Measurements from ENCODE around the gene GPR82.

Gene GPR82

DNA sequence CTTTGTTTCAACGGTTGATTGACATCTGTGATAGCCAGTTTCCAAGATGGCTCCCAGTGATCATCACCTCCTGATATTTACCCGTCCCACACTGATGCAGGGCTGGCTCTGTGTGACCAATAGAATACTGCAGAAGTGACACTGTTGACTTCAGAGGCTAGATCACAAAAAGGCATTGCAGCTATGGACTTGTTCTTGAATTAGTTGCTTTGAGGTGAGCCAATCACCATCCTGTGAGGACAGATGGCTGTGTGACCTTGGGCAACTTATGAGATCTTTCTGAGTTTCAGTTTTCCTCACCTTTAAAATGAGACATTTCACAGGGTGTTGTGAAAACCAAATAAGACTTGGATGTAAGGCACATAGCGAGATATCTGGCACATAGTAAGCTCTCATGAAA is 1.8 kb upstream of the GPR82 start:
- no peak overlapping the region for H3K27ac Mint-ChIP-seq
- peaks cover 23% of the 10 kb centered on the region for H3K36me3 Mint-ChIP-seq (ENCODE audit: low read depth)
- TF ChIP-seq, protein P1, sequence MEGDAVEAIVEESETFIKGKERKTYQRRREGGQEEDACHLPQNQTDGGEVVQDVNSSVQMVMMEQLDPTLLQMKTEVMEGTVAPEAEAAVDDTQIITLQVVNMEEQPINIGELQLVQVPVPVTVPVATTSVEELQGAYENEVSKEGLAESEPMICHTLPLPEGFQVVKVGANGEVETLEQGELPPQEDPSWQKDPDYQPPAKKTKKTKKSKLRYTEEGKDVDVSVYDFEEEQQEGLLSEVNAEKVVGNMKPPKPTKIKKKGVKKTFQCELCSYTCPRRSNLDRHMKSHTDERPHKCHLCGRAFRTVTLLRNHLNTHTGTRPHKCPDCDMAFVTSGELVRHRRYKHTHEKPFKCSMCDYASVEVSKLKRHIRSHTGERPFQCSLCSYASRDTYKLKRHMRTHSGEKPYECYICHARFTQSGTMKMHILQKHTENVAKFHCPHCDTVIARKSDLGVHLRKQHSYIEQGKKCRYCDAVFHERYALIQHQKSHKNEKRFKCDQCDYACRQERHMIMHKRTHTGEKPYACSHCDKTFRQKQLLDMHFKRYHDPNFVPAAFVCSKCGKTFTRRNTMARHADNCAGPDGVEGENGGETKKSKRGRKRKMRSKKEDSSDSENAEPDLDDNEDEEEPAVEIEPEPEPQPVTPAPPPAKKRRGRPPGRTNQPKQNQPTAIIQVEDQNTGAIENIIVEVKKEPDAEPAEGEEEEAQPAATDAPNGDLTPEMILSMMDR (IDR thresholded peaks at IDR 0.05; ENCODE audit: unreplicated experiment in 3 of 3) = no peak
- no peaks in the 10 kb centered on the region for H3K4me1 Mint-ChIP-seq
- H3K4me3 Mint-ChIP-seq = no peak overlapping the region
- peaks cover 8% of the 10 kb centered on the region for H3K9me3 Mint-ChIP-seq
- no peaks in the 10 kb centered on the region for H3K27me3 Mint-ChIP-seq (ENCODE audit: low read depth)

- Mint-ChIP-seq H3K36me3 (ENCODE audit: low read depth) (peaks cover 19% of the 10 kb centered on the region), H3K4me1 (no peaks in the 10 kb centered on the region), H3K27me3 (ENCODE audit: low read depth) (no peaks in the 10 kb centered on the region), H3K9me3 (peaks cover 7% of the 10 kb centered on the region), H3K4me3 (no peak overlapping the region), H3K27ac (no peak overlapping the region)
- TF ChIP-seq, protein P1 (IDR thresholded peaks at IDR 0.05; ENCODE audit: unreplicated experiment in 3 of 3) = no peak
Observed at GRCh38 chrX:41722816-41723618, 964 bp upstream of the GPR82 start.

DNA sequence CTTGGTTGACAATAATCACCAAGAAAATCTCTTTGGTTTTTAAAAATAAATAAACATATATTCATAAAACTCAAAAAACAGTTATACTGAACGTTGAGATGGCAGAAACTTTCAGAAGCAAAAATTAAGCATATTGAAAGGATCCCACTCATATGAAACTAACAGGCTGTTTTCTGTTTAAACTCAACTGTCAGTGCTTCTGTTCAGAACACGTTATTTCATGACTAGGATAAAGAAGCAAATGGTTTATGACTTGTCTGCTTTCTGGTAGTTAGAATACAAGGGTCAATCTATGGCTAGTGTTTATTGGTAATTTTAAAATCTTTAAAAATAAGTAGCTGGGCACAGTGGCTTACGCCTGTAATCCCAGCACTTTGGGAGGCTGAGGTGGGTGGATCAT is 4.1 kb downstream of the GPR82 start:
- Mint-ChIP-seq H3K27ac (no peak overlapping the region), H3K9me3 (no peaks in the 10 kb centered on the region), H3K36me3 (ENCODE audit: low read depth) (no peaks in the 10 kb centered on the region), H3K4me3 (no peak overlapping the region), H3K27me3 (ENCODE audit: low read depth) (no peaks in the 10 kb centered on the region), H3K4me1 (peaks cover 4% of the 10 kb centered on the region)
- TF ChIP-seq, protein P1 (IDR thresholded peaks at IDR 0.05; ENCODE audit: unreplicated experiment in 3 of 3) = no peak

- Mint-ChIP-seq H3K27me3 (ENCODE audit: low read depth) (no peaks in the 10 kb centered on the region), H3K9me3 (no peaks in the 10 kb centered on the region), H3K4me3 (no peak overlapping the region), H3K27ac (peak overlapping the region in 1 of 3 experiments; percentile 38), H3K4me1 (peaks cover 8% of the 10 kb centered on the region), H3K36me3 (ENCODE audit: low read depth) (no peaks in the 10 kb centered on the region)
- TF ChIP-seq, protein P1 (IDR thresholded peaks at IDR 0.05; ENCODE audit: unreplicated experiment in 3 of 3) = no peak
Observed at GRCh38 chrX:41730081-41730480, 6.1 kb downstream of the GPR82 start.

GRCh38 chrX:41732260-41732659 is 8.3 kb downstream of the GPR82 start:
- Mint-ChIP-seq H3K4me3 (no peak overlapping the region), H3K9me3 (no peaks in the 10 kb centered on the region), H3K27me3 (ENCODE audit: low read depth) (no peaks in the 10 kb centered on the region), H3K4me1 (peaks cover 8% of the 10 kb centered on the region), H3K36me3 (ENCODE audit: low read depth) (peaks cover 3% of the 10 kb centered on the region), H3K27ac (no peak overlapping the region)
- TF ChIP-seq, protein P1 (IDR thresholded peaks at IDR 0.05; ENCODE audit: unreplicated experiment in 3 of 3) = no peak

GRCh38 chrX:41733939-41734338 is 10.0 kb downstream of the GPR82 start:
- H3K36me3 Mint-ChIP-seq (ENCODE audit: low read depth) = peaks cover 3% of the 10 kb centered on the region
- H3K27me3 Mint-ChIP-seq (ENCODE audit: low read depth) = no peaks in the 10 kb centered on the region
- no peak overlapping the region for H3K4me3 Mint-ChIP-seq
- H3K9me3 Mint-ChIP-seq = no peaks in the 10 kb centered on the region
- peak overlapping the region in 1 of 3 experiments; percentile 54 for H3K27ac Mint-ChIP-seq
- TF ChIP-seq, protein P1 (IDR thresholded peaks at IDR 0.05; ENCODE audit: unreplicated experiment in 3 of 3) = no peak
- H3K4me1 Mint-ChIP-seq = peaks cover 8% of the 10 kb centered on the region
